HEK293 (cell line): ENCODE data around the gene LCOR.

Experiments
- ZBTB11 ChIP-seq: fragments of 450-650 bp; formaldehyde crosslinking; conservative IDR thresholded peaks from 2 replicates; pipeline ENCODE4 v1.5.1; 2016; ENCODE audit warnings: low read depth, missing biosample characterization, missing genetic modification characterization
- ZNF148 ChIP-seq: fragments of 450-650 bp; formaldehyde crosslinking; IDR thresholded peaks from 2 replicates; pipeline ENCODE4 v1.5.0; 2017; ENCODE audit warnings: missing biosample characterization, missing genetic modification characterization, borderline replicate concordance
- ZNF19 ChIP-seq: fragments of 450-650 bp; formaldehyde crosslinking; IDR thresholded peaks from 2 replicates; pipeline ENCODE4; 2016; ENCODE audit warnings: missing biosample characterization, missing genetic modification characterization, low read depth
- ZNF211 ChIP-seq: fragments of 450-650 bp; formaldehyde crosslinking; IDR thresholded peaks from 2 replicates; pipeline ENCODE4 v1.5.1; 2016; ENCODE audit warnings: low read depth, missing biosample characterization, missing genetic modification characterization
- ZNF248 ChIP-seq: fragments of 450-650 bp; formaldehyde crosslinking; IDR thresholded peaks from 2 replicates; pipeline ENCODE4 v1.5.1; 2017; ENCODE audit warnings: missing biosample characterization, missing genetic modification characterization
- ZNF324 ChIP-seq: fragments of 450-650 bp; formaldehyde crosslinking; IDR thresholded peaks from 2 replicates; pipeline ENCODE4 v1.5.1; 2016; ENCODE audit warnings: missing biosample characterization, missing genetic modification characterization
- ZNF48 ChIP-seq: fragments of 450-650 bp; formaldehyde crosslinking; IDR thresholded peaks from 2 replicates; pipeline ENCODE4 v1.5.1; 2016; ENCODE audit warnings: missing biosample characterization, missing genetic modification characterization
- ZNF555 ChIP-seq: fragments of 450-650 bp; formaldehyde crosslinking; conservative IDR thresholded peaks from 2 replicates; pipeline ENCODE4 v1.5.1; 2017; ENCODE audit warnings: missing biosample characterization, mild to moderate bottlenecking, missing genetic modification characterization, inconsistent platforms
- ZNF571 ChIP-seq: fragments of 450-650 bp; formaldehyde crosslinking; IDR thresholded peaks from 2 replicates; pipeline ENCODE4 v1.5.0; 2017; ENCODE audit warnings: missing biosample characterization, missing genetic modification characterization
- ZNF596 ChIP-seq: fragments of 450-650 bp; IDR thresholded peaks from 2 replicates; pipeline ENCODE4 v1.5.0; 2018; ENCODE audit warnings: missing biosample characterization, mild to moderate bottlenecking, missing genetic modification characterization, moderate library complexity
- ZSCAN23 ChIP-seq: fragments of 450-650 bp; formaldehyde crosslinking; IDR thresholded peaks from 2 replicates; pipeline ENCODE4 v1.5.1; 2016; ENCODE audit warnings: missing biosample characterization, missing genetic modification characterization
- TF ChIP-seq, protein P1 (sequence below): fragments of 450-650 bp; formaldehyde crosslinking; IDR thresholded peaks from 2 replicates; pipeline ENCODE4 v1.5.1; 2016; ENCODE audit warnings: missing biosample characterization, missing genetic modification characterization
- TF ChIP-seq, protein P2 (sequence below): fragments of 450-650 bp; formaldehyde crosslinking; IDR thresholded peaks from 2 replicates; pipeline ENCODE4 v1.5.1; 2017; ENCODE audit warnings: missing biosample characterization, missing genetic modification characterization
- TF ChIP-seq, protein P3 (sequence below): fragments of 450-650 bp; formaldehyde crosslinking; IDR thresholded peaks from 2 replicates; pipeline ENCODE4 v1.5.1; 2016; ENCODE audit warnings: missing biosample characterization, missing genetic modification characterization

The LCOR gene

GRCh38 chr10:96832721-96833219 lies 672 bp downstream of the LCOR start (continued):
- TF ChIP-seq ZNF571 (tag by site-specific recombination) (no peak), ZNF211 (tag by site-specific recombination) (no peak), ZNF596 (tag by site-specific recombination) (peak; percentile 45; the same call in 1 of the 2 replicates), ZNF324 (tag by site-specific recombination) (no peak), ZNF555 (tag by site-specific recombination) (no peak), ZNF48 (tag by site-specific recombination) (no peak), ZBTB11 (tag by site-specific recombination) (peak; percentile 90), ZNF19 (tag by site-specific recombination) (no peak), ZSCAN23 (no peak), ZNF248 (tag by site-specific recombination) (no peak), ZNF148 (tag by site-specific recombination) (no peak)
- TF ChIP-seq, protein P1, sequence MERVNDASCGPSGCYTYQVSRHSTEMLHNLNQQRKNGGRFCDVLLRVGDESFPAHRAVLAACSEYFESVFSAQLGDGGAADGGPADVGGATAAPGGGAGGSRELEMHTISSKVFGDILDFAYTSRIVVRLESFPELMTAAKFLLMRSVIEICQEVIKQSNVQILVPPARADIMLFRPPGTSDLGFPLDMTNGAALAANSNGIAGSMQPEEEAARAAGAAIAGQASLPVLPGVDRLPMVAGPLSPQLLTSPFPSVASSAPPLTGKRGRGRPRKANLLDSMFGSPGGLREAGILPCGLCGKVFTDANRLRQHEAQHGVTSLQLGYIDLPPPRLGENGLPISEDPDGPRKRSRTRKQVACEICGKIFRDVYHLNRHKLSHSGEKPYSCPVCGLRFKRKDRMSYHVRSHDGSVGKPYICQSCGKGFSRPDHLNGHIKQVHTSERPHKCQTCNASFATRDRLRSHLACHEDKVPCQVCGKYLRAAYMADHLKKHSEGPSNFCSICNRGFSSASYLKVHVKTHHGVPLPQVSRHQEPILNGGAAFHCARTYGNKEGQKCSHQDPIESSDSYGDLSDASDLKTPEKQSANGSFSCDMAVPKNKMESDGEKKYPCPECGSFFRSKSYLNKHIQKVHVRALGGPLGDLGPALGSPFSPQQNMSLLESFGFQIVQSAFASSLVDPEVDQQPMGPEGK (tag by site-specific recombination) = peak; percentile 78
- TF ChIP-seq, protein P2, sequence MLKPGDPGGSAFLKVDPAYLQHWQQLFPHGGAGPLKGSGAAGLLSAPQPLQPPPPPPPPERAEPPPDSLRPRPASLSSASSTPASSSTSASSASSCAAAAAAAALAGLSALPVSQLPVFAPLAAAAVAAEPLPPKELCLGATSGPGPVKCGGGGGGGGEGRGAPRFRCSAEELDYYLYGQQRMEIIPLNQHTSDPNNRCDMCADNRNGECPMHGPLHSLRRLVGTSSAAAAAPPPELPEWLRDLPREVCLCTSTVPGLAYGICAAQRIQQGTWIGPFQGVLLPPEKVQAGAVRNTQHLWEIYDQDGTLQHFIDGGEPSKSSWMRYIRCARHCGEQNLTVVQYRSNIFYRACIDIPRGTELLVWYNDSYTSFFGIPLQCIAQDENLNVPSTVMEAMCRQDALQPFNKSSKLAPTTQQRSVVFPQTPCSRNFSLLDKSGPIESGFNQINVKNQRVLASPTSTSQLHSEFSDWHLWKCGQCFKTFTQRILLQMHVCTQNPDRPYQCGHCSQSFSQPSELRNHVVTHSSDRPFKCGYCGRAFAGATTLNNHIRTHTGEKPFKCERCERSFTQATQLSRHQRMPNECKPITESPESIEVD (tag by site-specific recombination) = no peak
- TF ChIP-seq, protein P3, sequence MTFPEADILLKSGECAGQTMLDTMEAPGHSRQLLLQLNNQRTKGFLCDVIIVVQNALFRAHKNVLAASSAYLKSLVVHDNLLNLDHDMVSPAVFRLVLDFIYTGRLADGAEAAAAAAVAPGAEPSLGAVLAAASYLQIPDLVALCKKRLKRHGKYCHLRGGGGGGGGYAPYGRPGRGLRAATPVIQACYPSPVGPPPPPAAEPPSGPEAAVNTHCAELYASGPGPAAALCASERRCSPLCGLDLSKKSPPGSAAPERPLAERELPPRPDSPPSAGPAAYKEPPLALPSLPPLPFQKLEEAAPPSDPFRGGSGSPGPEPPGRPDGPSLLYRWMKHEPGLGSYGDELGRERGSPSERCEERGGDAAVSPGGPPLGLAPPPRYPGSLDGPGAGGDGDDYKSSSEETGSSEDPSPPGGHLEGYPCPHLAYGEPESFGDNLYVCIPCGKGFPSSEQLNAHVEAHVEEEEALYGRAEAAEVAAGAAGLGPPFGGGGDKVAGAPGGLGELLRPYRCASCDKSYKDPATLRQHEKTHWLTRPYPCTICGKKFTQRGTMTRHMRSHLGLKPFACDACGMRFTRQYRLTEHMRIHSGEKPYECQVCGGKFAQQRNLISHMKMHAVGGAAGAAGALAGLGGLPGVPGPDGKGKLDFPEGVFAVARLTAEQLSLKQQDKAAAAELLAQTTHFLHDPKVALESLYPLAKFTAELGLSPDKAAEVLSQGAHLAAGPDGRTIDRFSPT (tag by site-specific recombination) = no peak
